ENCODE measurements around the gene KIAA1328. TPM values are rescaled to one million over a fixed set of nuclear protein-coding genes. Genes with fewer than 3 reads are reported as not detected.

The KIAA1328 gene
- total RNA-seq, 1 donor from 2014 or later = 11.9 TPM

DNA sequence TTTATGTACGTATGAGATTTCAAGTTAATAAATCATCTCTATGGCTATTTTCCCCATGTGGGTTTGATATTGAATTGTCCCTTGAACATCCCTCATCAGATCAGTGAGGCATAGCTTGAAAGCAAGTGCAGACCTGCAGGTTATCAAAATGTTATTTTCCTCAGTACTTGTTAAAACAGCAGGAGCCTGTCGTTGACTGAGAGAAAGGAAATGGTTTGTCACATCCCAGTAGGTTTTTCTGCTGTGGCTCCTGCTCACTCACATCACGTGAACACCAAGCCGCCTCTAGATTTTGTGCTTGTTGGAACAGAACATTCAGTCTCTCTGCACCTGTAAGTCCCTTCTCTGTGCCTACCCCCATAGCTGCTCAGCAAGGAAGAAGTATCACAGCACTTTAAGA lies 396.4 kb downstream of the KIAA1328 start:
- Histone ChIP-seq H3K4me1 (no peaks in the 10 kb centered on the region), H3K36me3 (no peaks in the 10 kb centered on the region), H3K27me3 (no peaks in the 10 kb centered on the region), H3K4me3 (no peak overlapping the region), H3K27ac (no peak overlapping the region), H3K9me3 (no peaks in the 10 kb centered on the region)
- TF ChIP-seq, protein P1, sequence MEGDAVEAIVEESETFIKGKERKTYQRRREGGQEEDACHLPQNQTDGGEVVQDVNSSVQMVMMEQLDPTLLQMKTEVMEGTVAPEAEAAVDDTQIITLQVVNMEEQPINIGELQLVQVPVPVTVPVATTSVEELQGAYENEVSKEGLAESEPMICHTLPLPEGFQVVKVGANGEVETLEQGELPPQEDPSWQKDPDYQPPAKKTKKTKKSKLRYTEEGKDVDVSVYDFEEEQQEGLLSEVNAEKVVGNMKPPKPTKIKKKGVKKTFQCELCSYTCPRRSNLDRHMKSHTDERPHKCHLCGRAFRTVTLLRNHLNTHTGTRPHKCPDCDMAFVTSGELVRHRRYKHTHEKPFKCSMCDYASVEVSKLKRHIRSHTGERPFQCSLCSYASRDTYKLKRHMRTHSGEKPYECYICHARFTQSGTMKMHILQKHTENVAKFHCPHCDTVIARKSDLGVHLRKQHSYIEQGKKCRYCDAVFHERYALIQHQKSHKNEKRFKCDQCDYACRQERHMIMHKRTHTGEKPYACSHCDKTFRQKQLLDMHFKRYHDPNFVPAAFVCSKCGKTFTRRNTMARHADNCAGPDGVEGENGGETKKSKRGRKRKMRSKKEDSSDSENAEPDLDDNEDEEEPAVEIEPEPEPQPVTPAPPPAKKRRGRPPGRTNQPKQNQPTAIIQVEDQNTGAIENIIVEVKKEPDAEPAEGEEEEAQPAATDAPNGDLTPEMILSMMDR (IDR thresholded peaks at IDR 0.05) = no peak
- DNase-seq (no peak), ATAC-seq (no peak)
- intact Hi-C loops (cut with DNase I) = no loop called here

DNA sequence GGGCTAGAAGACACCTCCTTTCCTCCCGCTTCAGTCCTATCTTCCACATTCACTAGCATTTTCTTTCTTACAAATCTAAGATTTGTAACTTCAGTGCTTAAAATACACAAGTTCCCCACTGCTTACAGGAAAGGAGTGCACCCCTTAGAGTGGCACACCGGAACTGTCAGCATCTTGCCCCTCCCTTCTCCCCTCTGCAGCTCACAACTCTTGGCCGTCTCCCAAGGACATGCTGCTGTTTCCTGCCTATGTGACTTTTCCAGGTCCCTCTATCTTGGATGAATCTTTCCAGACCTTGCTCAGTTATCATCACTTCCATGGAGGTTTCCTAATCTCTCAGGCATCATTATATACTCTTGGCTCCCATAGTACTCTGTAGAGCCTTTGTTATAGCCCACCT lies 401.8 kb downstream of the KIAA1328 start:
- Histone ChIP-seq H3K4me3 (no peak overlapping the region), H3K9me3 (no peaks in the 10 kb centered on the region), H3K27me3 (no peaks in the 10 kb centered on the region), H3K4me1 (no peaks in the 10 kb centered on the region), H3K27ac (no peak overlapping the region), H3K36me3 (no peaks in the 10 kb centered on the region)
- no peak for DNase-seq
- no peak for ATAC-seq
- TF ChIP-seq, protein P1 (IDR thresholded peaks at IDR 0.05) = no peak
- intact Hi-C loops (cut with DNase I) = no loop called here

- Histone ChIP-seq H3K4me1 (no peaks in the 10 kb centered on the region), H3K36me3 (no peaks in the 10 kb centered on the region), H3K4me3 (no peak overlapping the region), H3K27me3 (no peaks in the 10 kb centered on the region), H3K27ac (no peak overlapping the region), H3K9me3 (no peaks in the 10 kb centered on the region)
- DNase-seq (no peak), ATAC-seq (no peak)
- TF ChIP-seq, protein P1 (IDR thresholded peaks at IDR 0.05) = no peak
- intact Hi-C loops (cut with DNase I) = no loop called here
These were observed 402.3 kb downstream of the KIAA1328 start for GRCh38 chr18:37231251-37231650.

DNA sequence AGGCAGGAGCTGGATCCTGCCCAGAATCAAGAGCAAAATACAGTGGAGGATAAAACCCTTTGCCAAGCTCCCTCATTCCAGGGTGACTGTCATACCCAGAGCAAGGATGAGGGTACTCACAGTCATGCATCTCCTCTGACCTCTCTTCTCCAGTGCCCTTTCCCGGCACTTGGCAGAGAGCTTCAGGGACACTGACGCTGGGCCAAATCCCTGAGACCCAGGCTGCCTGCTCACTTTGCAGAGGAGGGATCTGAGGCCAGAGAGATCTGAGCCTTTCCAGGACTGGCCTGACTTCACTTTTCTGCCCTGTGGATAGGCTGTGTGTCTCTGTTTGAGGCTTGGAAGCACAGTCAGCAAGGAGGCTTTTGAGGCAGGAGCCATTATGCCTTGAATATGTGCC lies 406.7 kb downstream of the KIAA1328 start:
- ATAC-seq (no peak), DNase-seq (no peak)
- Histone ChIP-seq H3K4me1 (no peaks in the 10 kb centered on the region), H3K4me3 (no peak overlapping the region), H3K27ac (no peak overlapping the region), H3K36me3 (no peaks in the 10 kb centered on the region), H3K9me3 (no peaks in the 10 kb centered on the region), H3K27me3 (no peaks in the 10 kb centered on the region)
- intact Hi-C loops (cut with DNase I) = no loop called here
- TF ChIP-seq, protein P1 (IDR thresholded peaks at IDR 0.05) = no peak

DNA sequence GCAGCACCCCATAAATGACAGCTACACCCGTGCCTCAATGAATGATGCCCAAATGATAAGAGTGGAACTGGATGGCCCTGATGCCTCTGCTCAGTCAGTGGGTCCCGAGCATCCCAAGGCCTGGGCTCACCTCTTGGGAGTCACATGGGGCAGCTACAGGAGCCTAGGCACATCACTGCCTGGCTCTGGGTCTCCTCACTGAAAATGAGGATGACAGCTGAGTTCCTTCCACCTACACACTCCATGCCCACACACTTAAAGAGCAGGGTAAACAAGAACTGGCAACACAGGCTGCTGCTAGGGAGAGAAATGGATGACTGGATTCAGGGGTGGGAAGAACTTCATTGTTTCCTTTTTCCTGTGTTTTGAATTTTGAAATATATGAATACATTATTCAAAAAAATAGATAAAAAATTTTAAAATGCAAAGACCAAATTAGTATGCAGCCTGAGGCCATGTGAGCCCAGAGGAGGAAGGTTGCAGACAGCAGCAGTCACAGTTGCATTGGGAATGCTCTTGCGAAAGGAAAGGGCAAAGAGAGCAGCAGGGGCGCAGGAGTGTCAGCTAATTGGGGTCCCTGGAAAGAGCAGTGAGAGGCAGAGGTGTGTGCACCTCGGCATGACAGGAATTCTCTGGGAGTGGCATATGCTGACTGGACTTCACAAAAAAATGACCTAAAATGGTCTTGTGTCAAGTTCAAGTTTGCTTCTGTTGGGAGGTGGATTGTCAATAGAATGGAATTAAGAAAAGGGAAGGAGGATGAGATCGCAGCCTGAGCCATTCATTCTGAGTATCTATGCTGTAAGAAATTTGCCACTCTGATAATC lies 409.6 kb downstream of the KIAA1328 start:
- H3K36me3 ChIP-seq = no peaks in the 10 kb centered on the region
- peak; percentile 15 for ATAC-seq
- intact Hi-C loops (cut with DNase I) = no loop called here
- no peak for DNase-seq
- H3K4me1 ChIP-seq = no peaks in the 10 kb centered on the region
- no peaks in the 10 kb centered on the region for H3K27me3 ChIP-seq
- no peak overlapping the region for H3K27ac ChIP-seq
- no peaks in the 10 kb centered on the region for H3K9me3 ChIP-seq
- H3K4me3 ChIP-seq = no peak overlapping the region
- TF ChIP-seq, protein P1 (IDR thresholded peaks at IDR 0.05) = no peak

All from upper lobe of right lung (tissue), 1 donor.